ENCODE measurements around the gene ANTXRL. TPM values are rescaled to one million over a fixed set of nuclear protein-coding genes. Genes with fewer than 3 reads are reported as not detected.

The ANTXRL gene
- not detected in 2 replicates for total RNA-seq

DNA sequence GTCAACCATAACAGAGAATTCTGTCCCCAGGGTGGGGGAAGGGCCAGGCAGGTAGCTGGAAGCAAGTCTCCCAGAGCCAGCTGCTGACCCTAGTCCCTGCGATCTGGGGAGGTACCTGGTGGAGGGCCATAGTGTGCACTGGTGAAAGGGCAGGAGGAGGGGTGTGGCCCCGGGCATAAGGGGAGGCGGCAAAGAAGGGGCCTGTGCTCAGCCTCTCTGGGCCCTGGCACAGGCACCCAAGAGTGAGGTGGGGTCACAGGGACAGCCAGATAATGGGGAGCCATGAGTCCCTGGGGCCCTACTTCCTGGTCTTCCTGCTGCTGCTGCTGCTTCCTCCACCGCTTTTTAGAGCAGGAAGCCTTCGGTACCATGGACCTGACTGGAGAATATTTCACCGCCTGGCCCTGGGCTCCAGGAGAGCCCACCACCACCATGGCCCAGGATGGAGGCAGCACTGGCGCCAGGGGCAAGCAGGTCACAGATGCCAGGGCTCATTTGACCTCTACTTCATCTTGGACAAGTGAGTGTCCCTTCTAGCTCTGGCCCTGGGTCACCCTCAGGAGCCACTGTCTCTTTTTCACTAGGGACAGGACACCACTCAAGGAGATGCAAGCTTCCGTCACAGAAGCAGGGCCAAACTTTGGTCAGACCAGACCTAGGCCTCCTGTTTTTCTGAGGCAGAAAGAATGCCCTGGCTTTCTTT, at the start of gene ANTXRL:
Gene ANTXRL (plus strand): TSS at position 7 of the 703 bp plus-strand sequence. CDS start 266 bp downstream, at position 273.

DNA sequence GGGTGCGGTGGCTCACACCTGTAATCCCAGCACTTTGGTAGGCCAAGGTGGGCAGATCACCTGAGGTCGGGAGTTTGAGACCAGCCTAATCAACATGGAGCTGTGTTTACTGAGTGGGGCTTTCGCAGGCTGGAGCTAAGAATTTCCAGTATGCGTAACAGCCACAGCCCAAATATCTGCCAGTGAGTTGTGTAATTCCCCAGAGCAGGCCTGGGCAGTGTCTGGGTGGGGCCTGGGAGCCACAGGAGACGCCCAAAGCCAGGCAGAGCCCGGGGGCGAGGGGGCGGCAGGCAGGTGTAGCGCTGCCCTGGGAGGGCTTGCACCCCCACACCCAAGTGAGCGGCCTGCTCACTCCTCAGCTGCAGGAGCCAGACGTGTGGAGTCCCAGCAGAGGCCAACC, 88.6 kb downstream of the ANTXRL start, which contains the start of gene ANXA8L1:
Gene ANXA8L1 (plus strand): TSS at position 371 of the 400 bp plus-strand sequence. CDS start 76 bp downstream, outside the sequence.

Other genes starting within 250 kb of the ANTXRL start
- gene MSMB, start 240.7 kb upstream of the ANTXRL start, total RNA-seq: 0.84 and 2.0 TPM in 2 replicates
- gene ANXA8L1, start 88.8 kb downstream of the ANTXRL start, total RNA-seq: 291 and 296 TPM in 2 replicates
- 0.07 TPM in 1 of 2 replicates, not detected in the other for gene NPY4R, start 179.0 kb downstream of the ANTXRL start, total RNA-seq